H1 (cell line): ENCODE measurements around the gene SSB. TPM values are rescaled to one million over a fixed set of nuclear protein-coding genes. Genes with fewer than 3 reads are reported as not detected.

Source experiments
- CTCF ChIA-PET: fragments of 300-600 bp; sonication (Branson Sonifier 250); formaldehyde crosslinking; loops from one replicate; lab custom pipeline; 2021; ENCODE audit not compliant: partially characterized antibody; lab: Charles Lee
- POLR2A ChIA-PET: fragments of 300-600 bp; sonication (Branson Sonifier 250); formaldehyde crosslinking; loops from one replicate; lab custom pipeline; 2021; ENCODE audit warnings: inconsistent platforms; ENCODE audit not compliant: partially characterized antibody; lab: Charles Lee
- DNase-seq, 2 experiments: peaks; one replicate each; pipeline versions ENCODE4 v3.0.0 to v3.0.0-alpha.2; 2010 to 2022; ENCODE audit warnings: low spot score in 2 of 2, low read depth in 1 of 2, mixed read lengths in 1 of 2
- FAIRE-seq: peaks from 2 replicates; lab custom pipeline; 2011; peaks lifted over from hg19 to GRCh38; lab: Jason Lieb, UNC
- H2AFZ ChIP-seq: 2 replicates; pipeline ENCODE4 v1.8.1; 2012; ENCODE audit warnings: low read length, inconsistent platforms
- H2AK5ac ChIP-seq: 2 replicates; pipeline ENCODE4 v1.6.1; 2013; ENCODE audit warnings: low read depth, low read length
- H2BK120ac ChIP-seq: replicated peaks from 2 replicates; pipeline ENCODE3; 2013; ENCODE audit warnings: low read depth, low read length, inconsistent platforms
- H2BK12ac ChIP-seq: 2 replicates; pipeline ENCODE4 v1.6.1; 2013; ENCODE audit warnings: low read depth, low read length
- H2BK15ac ChIP-seq: 2 replicates; pipeline ENCODE4 v1.6.1; 2013; ENCODE audit warnings: low read length
- H2BK20ac ChIP-seq: 2 replicates; pipeline ENCODE4 v1.6.1; 2013; ENCODE audit warnings: low read length
- H2BK5ac ChIP-seq: 2 replicates; pipeline ENCODE4 v1.6.1; 2013; ENCODE audit warnings: low read depth, low read length
- H3K14ac ChIP-seq: 2 replicates; pipeline ENCODE4 v1.6.1; 2013; ENCODE audit warnings: inconsistent platforms; ENCODE audit not compliant: insufficient read length
- H3K18ac ChIP-seq: 2 replicates; pipeline ENCODE4 v1.6.1; 2013; ENCODE audit warnings: low read length; ENCODE audit errors: extremely low read depth
- H3K23ac ChIP-seq: 2 replicates; pipeline ENCODE4 v1.6.1; 2013; ENCODE audit warnings: inconsistent platforms; ENCODE audit not compliant: insufficient read length
- H3K23me2 ChIP-seq: 2 replicates; pipeline ENCODE4 v1.6.1; 2013; ENCODE audit warnings: low read depth, low read length
- H3K27ac ChIP-seq: 2 replicates; pipeline ENCODE4 v1.6.1; 2011; ENCODE audit warnings: low read depth, low read length, inconsistent platforms
- H3K27me3 ChIP-seq, 4 experiments: replicated peaks in 1 of 4; 1 replicate in 1 of 4; 2 replicates in 3 of 4; pipeline versions ENCODE4 v1.6.1 to v1.8.1; 2011 to 2013; ENCODE audit warnings: low read length in 3 of 4, mild to moderate bottlenecking in 3 of 4, inconsistent platforms in 2 of 4, mixed read lengths in 2 of 4, moderate library complexity in 1 of 4; ENCODE audit not compliant: control insufficient read depth in 3 of 4, insufficient read depth in 3 of 4; ENCODE audit errors: extremely low read depth in 1 of 4
- H3K36me3 ChIP-seq, 4 experiments: 2 replicates each; pipeline versions ENCODE4 v1.6.1 to v1.8.1; 2011 to 2013; ENCODE audit warnings: mild to moderate bottlenecking in 4 of 4, low read length in 3 of 4, moderate library complexity in 2 of 4, control low read depth in 1 of 4, inconsistent platforms in 1 of 4; ENCODE audit not compliant: insufficient read depth in 4 of 4, control insufficient read depth in 2 of 4
- H3K4ac ChIP-seq: replicated peaks from 2 replicates; pipeline ENCODE3; 2013; ENCODE audit warnings: low read length, low read depth, mixed read lengths, inconsistent platforms; ENCODE audit not compliant: insufficient read length
- H3K4me1 ChIP-seq, 4 experiments: replicated peaks in 1 of 4; 1 replicate in 1 of 4; 2 replicates in 3 of 4; pipeline versions ENCODE4 v1.6.1 to v1.8.1; 2011 to 2013; ENCODE audit warnings: low read length in 3 of 4, inconsistent platforms in 2 of 4, mixed read lengths in 1 of 4; ENCODE audit not compliant: insufficient read depth in 4 of 4, control insufficient read depth in 3 of 4
- H3K4me2 ChIP-seq, 2 experiments: 2 replicates each; pipeline versions ENCODE4 v1.6.1 to v1.8.1; 2011 to 2013; ENCODE audit warnings: low read depth in 2 of 2, low read length in 2 of 2, control low read depth in 1 of 2, inconsistent platforms in 1 of 2, mild to moderate bottlenecking in 1 of 2; ENCODE audit not compliant: insufficient read depth in 1 of 2
- H3K4me3 ChIP-seq, 4 experiments: fragments of 200-600, 300-600 bp in 1 of 4; sonication (generic), shearing (Covaris generic), sonication (Bioruptor Twin) in 1 of 4; 2 replicates each; pipeline versions ENCODE4 v1.5.1 to v1.8.1; 2011 to 2016; ENCODE audit warnings: low read length in 4 of 4, low read depth in 3 of 4, control low read depth in 2 of 4, inconsistent platforms in 2 of 4, mild to moderate bottlenecking in 2 of 4, mixed read lengths in 1 of 4, moderate library complexity in 1 of 4; ENCODE audit not compliant: insufficient read depth in 2 of 4; ENCODE audit errors: extremely low read depth in 1 of 4
- H3K56ac ChIP-seq: replicated peaks from 2 replicates; pipeline ENCODE3; 2013; ENCODE audit warnings: low read depth, mild to moderate bottlenecking, mixed read lengths, low read length, inconsistent platforms; ENCODE audit not compliant: insufficient read length
- H3K79me1 ChIP-seq: 2 replicates; pipeline ENCODE4 v1.6.1; 2013; ENCODE audit warnings: low read depth, low read length, control low read depth
- H3K79me2 ChIP-seq, 2 experiments: 2 replicates each; pipeline versions ENCODE4 v1.6.1 to v1.8.1; 2012 to 2013; ENCODE audit warnings: low read length in 2 of 2, mild to moderate bottlenecking in 2 of 2, inconsistent platforms in 1 of 2; ENCODE audit not compliant: insufficient read depth in 2 of 2, control insufficient read depth in 1 of 2
- H3K9ac ChIP-seq, 4 experiments: replicated peaks in 1 of 4; 1 replicate in 1 of 4; 2 replicates in 3 of 4; pipeline versions ENCODE4 v1.6.1 to v1.8.1; 2011 to 2013; ENCODE audit warnings: low read depth in 3 of 4, low read length in 3 of 4, control low read depth in 2 of 4, mild to moderate bottlenecking in 2 of 4, moderate library complexity in 2 of 4, inconsistent platforms in 1 of 4; ENCODE audit errors: extremely low read depth in 1 of 4
- H3K9me3 ChIP-seq, 2 experiments: 2 replicates each; pipeline versions ENCODE4 v1.6.1 to v1.8.1; 2012 to 2013; ENCODE audit warnings: mild to moderate bottlenecking in 2 of 2, moderate library complexity in 2 of 2, control low read depth in 1 of 2, inconsistent platforms in 1 of 2, low read depth in 1 of 2, low read length in 1 of 2, mixed read lengths in 1 of 2; ENCODE audit not compliant: insufficient read depth in 2 of 2
- H4K20me1 ChIP-seq, 2 experiments: replicated peaks in 1 of 2; 2 replicates each; pipeline versions ENCODE3 to v1.8.1; 2011 to 2013; ENCODE audit warnings: inconsistent platforms in 2 of 2, low read length in 2 of 2, mild to moderate bottlenecking in 1 of 2; ENCODE audit not compliant: insufficient read depth in 2 of 2, control insufficient read depth in 1 of 2
- H4K5ac ChIP-seq: 2 replicates; pipeline ENCODE4 v1.6.1; 2013; ENCODE audit warnings: low read length, low read depth, mixed read lengths, inconsistent platforms; ENCODE audit not compliant: insufficient read length
- H4K8ac ChIP-seq: 2 replicates; pipeline ENCODE4 v1.8.0; 2013; ENCODE audit warnings: mild to moderate bottlenecking, moderate library complexity, low read length, inconsistent platforms; ENCODE audit not compliant: insufficient read depth; ENCODE audit errors: extremely low read depth
- H4K91ac ChIP-seq: replicated peaks from 2 replicates; pipeline ENCODE3; 2013; ENCODE audit warnings: low read length, mixed read lengths, inconsistent platforms; ENCODE audit not compliant: insufficient read length
- CHD1 ChIP-seq: IDR thresholded peaks from 2 replicates; pipeline ENCODE4 v1.6.1; 2012; ENCODE audit warnings: low read depth, low read length, improper control_type of control experiment
- CREB1 ChIP-seq: IDR thresholded peaks from 2 replicates; pipeline ENCODE4 v1.6.1; 2012; ENCODE audit warnings: inconsistent platforms
- EGR1 ChIP-seq: IDR thresholded peaks from 2 replicates; pipeline ENCODE4 v1.6.1; 2011; ENCODE audit warnings: low read depth, low read length, borderline replicate concordance
- EZH2 ChIP-seq: fragments of 200-600 bp; sonication (generic); IDR thresholded peaks from 2 replicates; pipeline ENCODE4 v1.7.1; 2012; ENCODE audit warnings: low read depth, mild to moderate bottlenecking, moderate library complexity, low read length, inconsistent platforms; ENCODE audit not compliant: severe bottlenecking
- HDAC6 ChIP-seq: IDR thresholded peaks from one replicate; pipeline ENCODE4 v1.7.1; 2012; ENCODE audit warnings: low read depth, mild to moderate bottlenecking, inconsistent platforms, low read length, moderate library complexity
- JUND ChIP-seq: IDR thresholded peaks from 2 replicates; pipeline ENCODE4 v1.6.1; 2011; ENCODE audit warnings: mild to moderate bottlenecking, improper control_type of control experiment, low read length
- KDM5A ChIP-seq: fragments of 200-600 bp; IDR thresholded peaks from 2 replicates; pipeline ENCODE4 v1.7.1; 2012; ENCODE audit warnings: mild to moderate bottlenecking, low read length, inconsistent platforms, mixed read lengths
- POLR2A ChIP-seq, 2 experiments: IDR thresholded peaks; 1 replicate in 1 of 2; 2 replicates in 1 of 2; pipeline ENCODE4 v1.6.1; 2011; ENCODE audit warnings: low read depth in 2 of 2, low read length in 2 of 2, mild to moderate bottlenecking in 2 of 2; ENCODE audit errors: control extremely low read depth in 1 of 2
- SP2 ChIP-seq: IDR thresholded peaks from 2 replicates; pipeline ENCODE4 v1.6.1; 2012; ENCODE audit warnings: mild to moderate bottlenecking, low read length, inconsistent platforms
- WGBS, 2 experiments: shearing (Covaris generic) in 1 of 2; methylation state at CpG; one replicate each; pipeline versions ENCODE4 v1.1.6 to v1.1.7; 2013 to 2015; ENCODE audit warnings: low lambda C conversion rate in 2 of 2, mixed read lengths in 2 of 2, inconsistent platforms in 1 of 2, low coverage in 1 of 2, missing lambda C conversion rate in 1 of 2; ENCODE audit not compliant: insufficient replicate concordance in 2 of 2, insufficient coverage in 1 of 2, insufficient read length in 1 of 2; ENCODE audit errors: extremely low coverage in 1 of 2, missing lambda C conversion rate in 1 of 2; 5-methylcytosine and 5-hydroxymethylcytosine counted together
- polyA plus RNA-seq, 7 experiments: library from polyadenylated mRNA; depleted of rRNA in 3 of 7; stranded (reverse) in 5 of 7; unstranded in 2 of 7; fragments of >200 nt in 5 of 7; fragments of 200-250 nt in 2 of 7; gene quantifications; 1 replicate in 5 of 7; 2 replicates in 1 of 7; 4 replicates in 1 of 7; pipeline versions ENCODE4 v1.2.1 to v1.2.3, GENCODE V29; 2011 to 2013; ENCODE audit warnings: missing spikeins in 2 of 7, mixed read lengths in 2 of 7
- total RNA-seq: library from RNA; stranded (reverse); fragmentation: NEBNext Ultra II Directional; extraction: Animal tissue kit (Norgen Biotek cat#: 25700); gene quantifications from 2 replicates; pipeline ENCODE4 v1.2.1, GENCODE V29; 2021
- TF ChIP-seq, protein P1 (sequence below): IDR thresholded peaks from 2 replicates; pipeline ENCODE4 v1.6.1; 2012; ENCODE audit warnings: low read length, inconsistent platforms

SSB gene
- total and polyA plus RNA-seq, 2 of the 8 experiments (the other 6 are each of a cell fraction or from before 2014, with no cell fraction given), result 60.8 to 270 TPM

DNA sequence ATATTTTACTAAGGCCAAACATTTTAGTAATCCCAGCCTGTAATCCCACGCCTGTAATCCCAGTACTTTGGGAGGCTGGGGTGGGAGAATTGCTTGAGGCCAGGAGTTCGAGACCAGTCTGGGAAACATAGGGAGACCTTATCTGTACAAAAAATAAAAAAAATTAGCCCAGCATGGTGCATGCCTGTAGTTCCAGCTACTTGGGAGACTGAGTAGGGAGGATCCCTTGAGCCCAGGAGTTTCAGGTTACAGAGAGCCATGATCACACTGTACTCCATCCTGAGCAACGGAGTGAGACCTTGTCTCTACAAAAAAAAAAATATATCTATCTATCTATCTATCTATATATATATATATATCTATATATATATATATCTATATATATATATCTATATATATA is 45.9 kb upstream of the SSB start:
- Histone ChIP-seq H3K4me3 (no peak overlapping the region), H2BK12ac (no peak overlapping the region), H3K27me3 (no peaks in the 10 kb centered on the region), H3K4ac (no peak overlapping the region), H2BK120ac (no peak overlapping the region), H2BK20ac (no peak overlapping the region), H3K4me2 (no peak overlapping the region), H3K9ac (no peak overlapping the region), H3K23ac (no peak overlapping the region), H3K27ac (no peak overlapping the region), H4K91ac (no peak overlapping the region), H3K9me3 (peaks cover 0 to 6% of the 10 kb centered on the region in 2 experiments; a peak in 2 of 4 replicates), H2BK15ac (no peak overlapping the region), H4K8ac (no peak overlapping the region), H4K5ac (no peak overlapping the region), H2AK5ac (no peak overlapping the region), H3K56ac (no peak overlapping the region), H2AFZ (no peak overlapping the region), H4K20me1 (peaks cover 0 to 4% of the 10 kb centered on the region in 2 experiments), H3K79me2 (no peaks in the 10 kb centered on the region), H3K23me2 (no peaks in the 10 kb centered on the region), H3K36me3 (peaks cover 4 to 48% (median 19%) of the 10 kb centered on the region in 4 experiments; a peak in 6 of 8 replicates), H2BK5ac (no peak overlapping the region), H3K14ac (no peak overlapping the region), H3K18ac (no peak overlapping the region), H3K4me1 (no peaks in the 10 kb centered on the region), H3K79me1 (no peaks in the 10 kb centered on the region)
- POLR2A ChIA-PET, result interaction anchor here (0.7 to 1.1 kb wide), 3 partner anchors 17 to 687 kb away, joined by 3 read pairs; no protein-coding TSS in a partner anchor
- WGBS, 2 experiments, result 94% methylated on average over 3 of the region's 3 CpGs; no CpG with 5 or more reads in 1 of the 2 experiments
- no peak for DNase-seq
- TF ChIP-seq KDM5A (no peak), EZH2 (no peak), JUND (no peak), SP2 (no peak), EGR1 (no peak), HDAC6 (no peak), POLR2A (IDR thresholded peaks at IDR 0.05; ENCODE audit: control extremely low read depth in 1 of 2, low read depth in 2 of 2, low read length in 2 of 2) (no peak), CREB1 (no peak), CHD1 (no peak)
- TF ChIP-seq, protein P1, sequence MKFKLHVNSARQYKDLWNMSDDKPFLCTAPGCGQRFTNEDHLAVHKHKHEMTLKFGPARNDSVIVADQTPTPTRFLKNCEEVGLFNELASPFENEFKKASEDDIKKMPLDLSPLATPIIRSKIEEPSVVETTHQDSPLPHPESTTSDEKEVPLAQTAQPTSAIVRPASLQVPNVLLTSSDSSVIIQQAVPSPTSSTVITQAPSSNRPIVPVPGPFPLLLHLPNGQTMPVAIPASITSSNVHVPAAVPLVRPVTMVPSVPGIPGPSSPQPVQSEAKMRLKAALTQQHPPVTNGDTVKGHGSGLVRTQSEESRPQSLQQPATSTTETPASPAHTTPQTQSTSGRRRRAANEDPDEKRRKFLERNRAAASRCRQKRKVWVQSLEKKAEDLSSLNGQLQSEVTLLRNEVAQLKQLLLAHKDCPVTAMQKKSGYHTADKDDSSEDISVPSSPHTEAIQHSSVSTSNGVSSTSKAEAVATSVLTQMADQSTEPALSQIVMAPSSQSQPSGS, result no peak
- FAIRE-seq, result no peak
- CTCF ChIA-PET, result interaction anchor here (1.5 kb wide), 1 partner anchor 10 kb away, joined by 3 read pairs; no protein-coding TSS in a partner anchor
